MCF 10A (cell line): Measurements from ENCODE around the gene ZNFX1. TPM values are rescaled to one million over a fixed set of nuclear protein-coding genes. Genes with fewer than 3 reads are reported as not detected.

Source experiments
- BruUV-seq: library from RNA; stranded (reverse); fragments of 400-500 nt; replicated peaks from 2 replicates; lab custom pipeline; 2021; lab: Mats Ljungman, UMichigan
- CTCF ChIA-PET: fragments of 300-600 bp; sonication (Branson Sonifier 250); formaldehyde crosslinking; extraction: SDS; loops from one replicate; lab custom pipeline; 2021; ENCODE audit warnings: antibody characterized with exemption, inconsistent platforms; lab: Yijun Ruan, JAX
- POLR2A ChIA-PET: fragments of 300-600, 350-650 bp; sonication (Branson Sonifier 250); formaldehyde crosslinking; extraction: SDS; loops from one replicate; lab custom pipeline; 2020; ENCODE audit warnings: antibody characterized with exemption, inconsistent platforms; lab: Yijun Ruan, JAX
- DNase-seq: peaks from one replicate; pipeline ENCODE4 v3.0.0-alpha.2; 2018; ENCODE audit not compliant: unreplicated experiment
- H3K27ac Mint-ChIP-seq: one replicate; pipeline ENCODE4 v1.8.0; 2022; ENCODE audit warnings: mild to moderate bottlenecking, low read depth, mixed read lengths; ENCODE audit not compliant: unreplicated experiment
- H3K27me3 Mint-ChIP-seq: one replicate; pipeline ENCODE4 v1.8.0; 2022; ENCODE audit warnings: mixed read lengths; ENCODE audit not compliant: insufficient read depth, unreplicated experiment
- H3K36me3 Mint-ChIP-seq: one replicate; pipeline ENCODE4 v1.8.0; 2022; ENCODE audit warnings: mild to moderate bottlenecking, moderate library complexity, mixed read lengths; ENCODE audit not compliant: insufficient read depth, unreplicated experiment
- H3K4me1 Mint-ChIP-seq: one replicate; pipeline ENCODE4 v1.8.0; 2022; ENCODE audit warnings: mixed read lengths; ENCODE audit not compliant: insufficient read depth, unreplicated experiment
- H3K4me3 Mint-ChIP-seq: one replicate; pipeline ENCODE4 v1.8.0; 2022; ENCODE audit warnings: mild to moderate bottlenecking, moderate library complexity, mixed read lengths; ENCODE audit not compliant: unreplicated experiment
- H3K9me3 Mint-ChIP-seq: one replicate; pipeline ENCODE4 v1.8.0; 2022; ENCODE audit warnings: mixed read lengths; ENCODE audit not compliant: unreplicated experiment
- intact Hi-C: fragments of 100-400 bp; cut with micrococcal nuclease; formaldehyde crosslinking; loops from 2 replicates; pipeline ENCODE4 v1.14.1; 2022
- total RNA-seq: library from RNA; stranded (reverse); gene quantifications from 2 replicates; pipeline ENCODE4 v1.2.3, GENCODE V29; 2022
- TF ChIP-seq, protein P1 (sequence below): fragments of 200-600 bp; IDR thresholded peaks from one replicate; pipeline ENCODE4 v1.8.0; 2022; ENCODE audit warnings: antibody characterized with exemption, mild to moderate bottlenecking; ENCODE audit not compliant: unreplicated experiment

Gene ZNFX1
- total RNA-seq, 1 experiment from 2014 or later = 24.3 TPM

DNA sequence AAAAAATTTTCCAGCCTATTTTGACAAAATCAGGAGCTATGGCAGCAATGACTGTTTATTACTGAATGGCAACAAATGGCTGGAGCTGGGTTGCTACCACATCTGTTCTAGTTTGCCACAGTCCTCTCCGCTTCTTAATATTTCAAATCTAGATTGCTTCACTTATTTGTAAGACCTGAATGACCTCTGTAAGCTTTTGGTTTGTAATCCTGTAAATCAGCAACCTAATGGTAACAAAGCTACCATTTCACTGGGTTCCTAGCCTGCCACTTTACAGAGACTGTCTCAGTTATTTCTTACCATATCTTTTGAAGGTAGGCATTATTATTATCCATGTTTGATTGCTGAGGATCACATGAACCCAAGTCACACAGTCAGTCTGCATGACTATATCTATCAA, 15.4 kb downstream of the ZNFX1 start:
- no TSS peak for BruUV-seq
- H3K27ac Mint-ChIP-seq = no peak overlapping the region
- no peak for DNase-seq
- H3K27me3 Mint-ChIP-seq = no peaks in the 10 kb centered on the region
- ChIA-PET CTCF (interaction anchor here (0.6 to 1.4 kb wide), 3 partner anchors 11 to 160 kb away, joined by 3 to 8 read pairs (median 3); no protein-coding TSS in a partner anchor), POLR2A (no interaction called here)
- H3K4me1 Mint-ChIP-seq = peaks cover 3% of the 10 kb centered on the region
- TF ChIP-seq, protein P1, sequence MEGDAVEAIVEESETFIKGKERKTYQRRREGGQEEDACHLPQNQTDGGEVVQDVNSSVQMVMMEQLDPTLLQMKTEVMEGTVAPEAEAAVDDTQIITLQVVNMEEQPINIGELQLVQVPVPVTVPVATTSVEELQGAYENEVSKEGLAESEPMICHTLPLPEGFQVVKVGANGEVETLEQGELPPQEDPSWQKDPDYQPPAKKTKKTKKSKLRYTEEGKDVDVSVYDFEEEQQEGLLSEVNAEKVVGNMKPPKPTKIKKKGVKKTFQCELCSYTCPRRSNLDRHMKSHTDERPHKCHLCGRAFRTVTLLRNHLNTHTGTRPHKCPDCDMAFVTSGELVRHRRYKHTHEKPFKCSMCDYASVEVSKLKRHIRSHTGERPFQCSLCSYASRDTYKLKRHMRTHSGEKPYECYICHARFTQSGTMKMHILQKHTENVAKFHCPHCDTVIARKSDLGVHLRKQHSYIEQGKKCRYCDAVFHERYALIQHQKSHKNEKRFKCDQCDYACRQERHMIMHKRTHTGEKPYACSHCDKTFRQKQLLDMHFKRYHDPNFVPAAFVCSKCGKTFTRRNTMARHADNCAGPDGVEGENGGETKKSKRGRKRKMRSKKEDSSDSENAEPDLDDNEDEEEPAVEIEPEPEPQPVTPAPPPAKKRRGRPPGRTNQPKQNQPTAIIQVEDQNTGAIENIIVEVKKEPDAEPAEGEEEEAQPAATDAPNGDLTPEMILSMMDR = no peak
- intact Hi-C loops = no loop called here
- no peaks in the 10 kb centered on the region for H3K9me3 Mint-ChIP-seq
- H3K36me3 Mint-ChIP-seq = peaks cover 88% of the 10 kb centered on the region
- no peak overlapping the region for H3K4me3 Mint-ChIP-seq

DNA sequence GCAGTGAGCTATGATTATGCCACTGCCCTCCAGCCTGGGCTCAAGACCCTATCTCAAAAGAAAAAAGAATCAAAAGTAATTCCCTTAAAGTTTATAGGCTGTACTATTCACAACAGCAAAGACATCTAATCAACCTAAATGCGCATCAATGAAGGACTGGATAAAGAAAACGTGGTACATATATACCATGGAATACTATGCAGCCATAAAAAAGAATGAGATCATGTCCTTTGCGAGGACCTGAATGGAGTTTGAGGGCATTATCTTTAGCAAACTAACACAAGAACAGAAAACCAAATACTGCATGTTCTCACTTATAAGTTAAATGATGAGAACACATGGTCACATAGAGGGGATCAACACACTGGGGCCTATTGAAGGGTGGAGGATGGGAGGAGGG, 16.7 kb downstream of the ZNFX1 start:
- H3K9me3 Mint-ChIP-seq = no peaks in the 10 kb centered on the region
- POLR2A ChIA-PET = no interaction called here
- TF ChIP-seq, protein P1 = no peak
- H3K27me3 Mint-ChIP-seq = no peaks in the 10 kb centered on the region
- H3K4me3 Mint-ChIP-seq = no peak overlapping the region
- peaks cover 91% of the 10 kb centered on the region for H3K36me3 Mint-ChIP-seq
- intact Hi-C loops = no loop called here
- no peak for DNase-seq
- H3K27ac Mint-ChIP-seq = no peak overlapping the region
- no peaks in the 10 kb centered on the region for H3K4me1 Mint-ChIP-seq
- BruUV-seq = no TSS peak
- CTCF ChIA-PET = interaction anchor here (0.8 to 1.8 kb wide), 2 partner anchors 10 to 44 kb away, joined by 3 to 4 read pairs; no protein-coding TSS in a partner anchor

DNA sequence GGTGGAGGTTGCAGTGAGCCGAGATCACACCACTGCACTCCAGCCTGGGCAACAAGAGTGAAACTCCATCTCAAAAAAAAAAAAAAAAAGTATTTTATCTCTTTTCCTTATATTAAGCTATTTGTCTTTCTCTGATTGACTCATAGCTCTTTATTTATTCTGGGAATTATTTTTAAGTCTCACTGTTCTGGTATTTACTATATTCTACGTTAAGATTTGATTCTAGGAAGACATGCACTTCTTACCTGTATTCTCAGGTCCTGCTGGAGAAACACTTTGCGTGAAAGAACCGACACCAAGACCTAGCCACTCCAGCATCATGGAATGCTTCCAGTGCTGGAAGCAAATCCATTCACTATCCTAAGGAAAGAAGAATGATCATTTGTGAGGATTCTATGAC, 17.6 kb downstream of the ZNFX1 start:
- Mint-ChIP-seq H3K9me3 (no peaks in the 10 kb centered on the region), H3K27me3 (no peaks in the 10 kb centered on the region), H3K4me1 (no peaks in the 10 kb centered on the region), H3K36me3 (peaks cover 100% of the 10 kb centered on the region), H3K4me3 (no peak overlapping the region), H3K27ac (no peak overlapping the region)
- no peak for DNase-seq
- BruUV-seq = no TSS peak
- ChIA-PET CTCF (interaction anchor here (0.6 to 1.8 kb wide), 4 partner anchors 9 to 127 kb away, joined by 3 to 4 read pairs (median 4); no protein-coding TSS in a partner anchor), POLR2A (interaction anchor here (1.1 kb wide), 1 partner anchor 18 kb away, joined by 4 read pairs; the partner anchor contains the start of gene ZNFX1)
- intact Hi-C loops = no loop called here
- TF ChIP-seq, protein P1 = no peak

DNA sequence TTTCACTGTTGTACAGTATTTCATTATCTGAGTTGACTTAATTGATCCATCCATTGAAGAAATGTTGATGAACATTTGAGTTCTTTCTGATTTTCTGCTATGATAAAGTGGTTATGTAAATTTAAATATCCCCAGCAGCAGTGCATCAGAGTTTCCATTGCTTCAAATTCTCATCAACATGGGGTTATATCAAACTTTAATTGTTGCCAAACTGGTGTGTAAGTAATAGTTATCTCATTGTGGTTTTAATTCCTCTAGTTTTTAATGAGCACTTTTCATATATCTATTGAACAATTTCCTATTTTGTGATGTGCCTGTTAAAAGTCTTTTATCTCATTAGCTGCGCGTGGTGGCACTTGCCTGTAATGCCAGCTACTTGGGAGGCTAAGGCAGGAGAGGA, 18.1 kb downstream of the ZNFX1 start:
- ChIA-PET CTCF (interaction anchor here (0.6 to 1.8 kb wide), 4 partner anchors 8 to 126 kb away, joined by 3 to 4 read pairs (median 4); no protein-coding TSS in a partner anchor), POLR2A (interaction anchor here (1.1 kb wide), 1 partner anchor 18 kb away, joined by 4 read pairs; the partner anchor contains the start of gene ZNFX1)
- Mint-ChIP-seq H3K4me1 (no peaks in the 10 kb centered on the region), H3K27ac (no peak overlapping the region), H3K9me3 (no peaks in the 10 kb centered on the region), H3K27me3 (no peaks in the 10 kb centered on the region), H3K36me3 (peaks cover 100% of the 10 kb centered on the region), H3K4me3 (no peak overlapping the region)
- no peak for DNase-seq
- TF ChIP-seq, protein P1 = no peak
- intact Hi-C loops = no loop called here
- no TSS peak for BruUV-seq
